ENCODE data around the gene CHST12. TPM values are rescaled to one million over a fixed set of nuclear protein-coding genes. Genes with fewer than 3 reads are reported as not detected.

The CHST12 gene
- total and polyA plus RNA-seq, 10 of the 15 experiments (the other 5 are each of a cell fraction or from before 2014, with no cell fraction given), result 0.05 to 14.2 (median 3.3) TPM

GRCh38 chr7:2372724-2373123, 30.7 kb upstream of the CHST12 start (continued):
- TF ChIP-seq, protein P1, sequence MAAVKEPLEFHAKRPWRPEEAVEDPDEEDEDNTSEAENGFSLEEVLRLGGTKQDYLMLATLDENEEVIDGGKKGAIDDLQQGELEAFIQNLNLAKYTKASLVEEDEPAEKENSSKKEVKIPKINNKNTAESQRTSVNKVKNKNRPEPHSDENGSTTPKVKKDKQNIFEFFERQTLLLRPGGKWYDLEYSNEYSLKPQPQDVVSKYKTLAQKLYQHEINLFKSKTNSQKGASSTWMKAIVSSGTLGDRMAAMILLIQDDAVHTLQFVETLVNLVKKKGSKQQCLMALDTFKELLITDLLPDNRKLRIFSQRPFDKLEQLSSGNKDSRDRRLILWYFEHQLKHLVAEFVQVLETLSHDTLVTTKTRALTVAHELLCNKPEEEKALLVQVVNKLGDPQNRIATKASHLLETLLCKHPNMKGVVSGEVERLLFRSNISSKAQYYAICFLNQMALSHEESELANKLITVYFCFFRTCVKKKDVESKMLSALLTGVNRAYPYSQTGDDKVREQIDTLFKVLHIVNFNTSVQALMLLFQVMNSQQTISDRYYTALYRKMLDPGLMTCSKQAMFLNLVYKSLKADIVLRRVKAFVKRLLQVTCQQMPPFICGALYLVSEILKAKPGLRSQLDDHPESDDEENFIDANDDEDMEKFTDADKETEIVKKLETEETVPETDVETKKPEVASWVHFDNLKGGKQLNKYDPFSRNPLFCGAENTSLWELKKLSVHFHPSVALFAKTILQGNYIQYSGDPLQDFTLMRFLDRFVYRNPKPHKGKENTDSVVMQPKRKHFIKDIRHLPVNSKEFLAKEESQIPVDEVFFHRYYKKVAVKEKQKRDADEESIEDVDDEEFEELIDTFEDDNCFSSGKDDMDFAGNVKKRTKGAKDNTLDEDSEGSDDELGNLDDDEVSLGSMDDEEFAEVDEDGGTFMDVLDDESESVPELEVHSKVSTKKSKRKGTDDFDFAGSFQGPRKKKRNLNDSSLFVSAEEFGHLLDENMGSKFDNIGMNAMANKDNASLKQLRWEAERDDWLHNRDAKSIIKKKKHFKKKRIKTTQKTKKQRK (IDR thresholded peaks at IDR 0.05; ENCODE audit: low read depth, low read length), result no peak

DNA sequence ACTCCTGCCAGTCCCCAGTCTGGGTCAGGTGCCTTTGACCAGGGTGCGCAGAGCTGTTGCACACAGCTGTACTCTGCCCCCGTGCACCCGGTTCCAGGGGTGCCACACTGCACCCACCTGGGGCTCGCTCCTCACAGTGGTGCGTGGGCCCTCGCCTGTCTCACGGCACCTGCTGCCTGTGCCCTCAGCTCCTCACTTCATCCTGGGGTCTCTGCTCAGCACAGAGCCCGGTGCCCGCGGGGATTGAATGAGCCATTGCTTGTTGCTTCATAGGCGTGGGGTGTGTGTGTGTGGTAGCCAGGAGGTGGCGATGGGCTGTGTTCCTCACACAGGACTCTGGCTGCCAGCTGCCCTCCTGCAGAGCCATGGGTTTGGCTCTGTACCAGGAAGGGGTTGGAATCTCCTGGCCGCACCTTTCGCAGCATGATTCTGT, 30.3 kb upstream of the CHST12 start:
- Histone ChIP-seq H4K20me1 (ENCODE audit: control insufficient read depth, insufficient read depth) (peaks cover 2% of the 10 kb centered on the region), H3K27me3 (replicated peaks in 1 of 2; ENCODE audit: control insufficient read depth in 2 of 2, insufficient read depth in 2 of 2, low read length in 1 of 2) (no peaks in the 10 kb centered on the region), H3K4me2 (ENCODE audit: control insufficient read depth, insufficient read depth) (no peak overlapping the region), H3K79me2 (ENCODE audit: control insufficient read depth, insufficient read depth, low read length) (no peaks in the 10 kb centered on the region), H3K36me3 (ENCODE audit: control insufficient read depth in 2 of 2, insufficient read depth in 2 of 2, low read length in 1 of 2) (peaks cover 60 to 61% of the 10 kb centered on the region in 2 experiments), H3K4me1 (ENCODE audit: control insufficient read depth, insufficient read depth, low read length) (no peaks in the 10 kb centered on the region), H3K27ac (ENCODE audit: control insufficient read depth, insufficient read depth) (no peak overlapping the region), H3K9me3 (replicated peaks; ENCODE audit: control insufficient read depth, insufficient read depth, low read length) (no peaks in the 10 kb centered on the region), H3K9ac (ENCODE audit: control insufficient read depth, insufficient read depth, low read length) (no peak overlapping the region), H2AFZ (ENCODE audit: control insufficient read depth, low read depth, low read length) (no peak overlapping the region), H3K4me3 (no peak overlapping the region)
- no peak for FAIRE-seq
- peak; percentile 26; the same call in 2 of the 3 replicates for ATAC-seq
- in situ Hi-C loops (cut with MboI) (no loop called here), intact Hi-C loops (cut with micrococcal nuclease; ENCODE audit: unreplicated experiment) (no loop called here)
- ChIA-PET SMC1A (ENCODE audit: uncharacterized antibody, unreplicated experiment) (no interaction called here), POLR2A (interaction anchor here (0.5 kb wide), 1 partner anchor 37 kb away, joined by 8 read pairs; no protein-coding TSS in a partner anchor), CTCF (interaction anchor here (1.4 kb wide), 1 partner anchor 9 kb away, joined by 4 read pairs; no protein-coding TSS in a partner anchor), RAD21 (ENCODE audit: unreplicated experiment) (no interaction called here)
- no peak for DNase-seq (ENCODE audit: low read depth, low spot score)
- WGBS (ENCODE audit: insufficient coverage, insufficient replicate concordance, low lambda C conversion rate, missing lambda C conversion rate), result 96% methylated on average over 14 of the region's 14 CpGs
- TF ChIP-seq SRF (IDR thresholded peaks at IDR 0.05; ENCODE audit: low read depth in 2 of 2, low read length in 2 of 2), result no peak
- 0 out of 2 replicates have a peak, but pooled peaks have one; percentile 40 for TF ChIP-seq POLR2AphosphoS5 (IDR thresholded peaks at IDR 0.05; ENCODE audit: low read length)
- no TSS peak for BruUV-seq (replicated peaks)

All from GM12878 (cell line).